Suprapubic skin (tissue), 4 donors: ENCODE results near the gene ANO2.

Source experiments
- POLR2A ChIP-seq, 2 donors: fragments of 450-650 bp; IDR thresholded peaks; one replicate each; pipeline ENCODE4 v1.6.1; 2017; ENCODE audit warnings: antibody characterized with exemption in 2 of 2, mild to moderate bottlenecking in 2 of 2, moderate library complexity in 2 of 2
- POLR2AphosphoS5 ChIP-seq, 3 donors: sonication (generic); formaldehyde crosslinking; IDR thresholded peaks; one replicate each; pipeline ENCODE4 v1.6.1; 2017; ENCODE audit warnings: antibody characterized with exemption in 3 of 3
- TF ChIP-seq, protein P1 (sequence below), 2 donors: fragments of 200-600 bp in 1 of 2; fragments of 450-650 bp in 1 of 2; sonication (generic) in 1 of 2; IDR thresholded peaks; one replicate each; pipeline ENCODE4 v1.5.1; 2016 to 2019; ENCODE audit warnings: antibody characterized with exemption in 2 of 2, mild to moderate bottlenecking in 1 of 2, moderate library complexity in 1 of 2

DNA sequence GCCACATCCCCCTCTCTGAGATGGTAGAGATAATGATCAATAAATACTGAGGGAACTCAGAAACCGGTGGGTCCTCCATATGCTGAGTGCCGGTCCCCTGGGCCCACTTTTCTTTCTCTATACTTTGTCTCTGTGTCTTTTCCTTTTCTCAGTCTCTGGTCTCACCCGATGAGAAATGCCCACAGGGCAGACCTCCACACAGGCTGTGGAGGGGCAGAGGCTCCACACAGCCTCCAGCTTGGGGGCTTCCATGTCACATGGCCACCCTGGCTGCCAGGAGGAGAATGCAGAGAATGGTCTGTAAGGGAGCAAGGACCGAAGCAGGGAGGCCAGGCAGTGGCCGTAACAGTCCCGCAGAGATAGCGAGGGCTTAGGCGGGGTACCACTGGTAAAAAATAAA, 407.3 kb downstream of the ANO2 start:
- TF ChIP-seq, protein P1, sequence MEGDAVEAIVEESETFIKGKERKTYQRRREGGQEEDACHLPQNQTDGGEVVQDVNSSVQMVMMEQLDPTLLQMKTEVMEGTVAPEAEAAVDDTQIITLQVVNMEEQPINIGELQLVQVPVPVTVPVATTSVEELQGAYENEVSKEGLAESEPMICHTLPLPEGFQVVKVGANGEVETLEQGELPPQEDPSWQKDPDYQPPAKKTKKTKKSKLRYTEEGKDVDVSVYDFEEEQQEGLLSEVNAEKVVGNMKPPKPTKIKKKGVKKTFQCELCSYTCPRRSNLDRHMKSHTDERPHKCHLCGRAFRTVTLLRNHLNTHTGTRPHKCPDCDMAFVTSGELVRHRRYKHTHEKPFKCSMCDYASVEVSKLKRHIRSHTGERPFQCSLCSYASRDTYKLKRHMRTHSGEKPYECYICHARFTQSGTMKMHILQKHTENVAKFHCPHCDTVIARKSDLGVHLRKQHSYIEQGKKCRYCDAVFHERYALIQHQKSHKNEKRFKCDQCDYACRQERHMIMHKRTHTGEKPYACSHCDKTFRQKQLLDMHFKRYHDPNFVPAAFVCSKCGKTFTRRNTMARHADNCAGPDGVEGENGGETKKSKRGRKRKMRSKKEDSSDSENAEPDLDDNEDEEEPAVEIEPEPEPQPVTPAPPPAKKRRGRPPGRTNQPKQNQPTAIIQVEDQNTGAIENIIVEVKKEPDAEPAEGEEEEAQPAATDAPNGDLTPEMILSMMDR (IDR thresholded peaks at IDR 0.05) = no peak
- TF ChIP-seq POLR2AphosphoS5 (IDR thresholded peaks at IDR 0.05) (no peak), POLR2A (IDR thresholded peaks at IDR 0.05) (no peak)
